OCI-LY3 (cell line): ENCODE results near the gene FAM53B.

Experiments
- CTCF ChIP-seq: fragments of 200-600, 300-600 bp; sonication (generic); IDR thresholded peaks from 2 replicates; pipeline ENCODE4 v1.5.1; 2014; ENCODE audit warnings: antibody characterized with exemption, low read length, low read depth
- EZH2phosphoT487 ChIP-seq: fragments of 200-600 bp; shearing (Covaris generic); IDR thresholded peaks from 2 replicates; pipeline ENCODE4 v1.6.1; 2018; ENCODE audit warnings: antibody characterized with exemption, mixed run types, low read depth

GRCh38 chr10:124573726-124574455 is 170.3 kb downstream of the FAM53B start:
- TF ChIP-seq CTCF (no peak), EZH2phosphoT487 (no peak)
